ENCODE measurements around the gene CPN2.
A peak's percentile ranks its signal among the peaks of the same experiment; 100 is the strongest.

Gene CPN2

GRCh38 chr3:194346035-194346434 lies 5.1 kb downstream of the CPN2 start:
- Histone ChIP-seq H2AFZ (no peak overlapping the region), H3K4me1 (no peaks in the 10 kb centered on the region), H3K9me3 (ENCODE audit: control insufficient read depth, low read length) (no peaks in the 10 kb centered on the region), H3K4me2 (ENCODE audit: low read length) (no peak overlapping the region), H3K36me3 (ENCODE audit: control insufficient read depth, insufficient read depth, low read length) (no peaks in the 10 kb centered on the region), H3K9ac (no peak overlapping the region), H3K27ac (no peak overlapping the region), H3K27me3 (ENCODE audit: control insufficient read depth, insufficient read depth, low read length) (no peaks in the 10 kb centered on the region), H3K4me3 (ENCODE audit: low read depth, low read length) (no peak overlapping the region), H3K79me2 (no peaks in the 10 kb centered on the region)
- TF ChIP-seq CTCF (IDR thresholded peaks at IDR 0.05), result no peak

GRCh38 chr3:194344012-194344411 lies 7.1 kb downstream of the CPN2 start:
- H3K4me1 ChIP-seq, result no peaks in the 10 kb centered on the region
- no peak overlapping the region for H3K27ac ChIP-seq
- H3K27me3 ChIP-seq (ENCODE audit: control insufficient read depth, insufficient read depth, low read length), result no peaks in the 10 kb centered on the region
- no peaks in the 10 kb centered on the region for H3K36me3 ChIP-seq (ENCODE audit: control insufficient read depth, insufficient read depth, low read length)
- H3K9me3 ChIP-seq (ENCODE audit: control insufficient read depth, low read length), result no peaks in the 10 kb centered on the region
- H3K4me2 ChIP-seq (ENCODE audit: low read length), result no peak overlapping the region
- no peak overlapping the region for H3K9ac ChIP-seq
- no peak overlapping the region for H2AFZ ChIP-seq
- no peak overlapping the region for H3K4me3 ChIP-seq (ENCODE audit: low read depth, low read length)
- peak; percentile 97 for TF ChIP-seq CTCF (IDR thresholded peaks at IDR 0.05)
- no peaks in the 10 kb centered on the region for H3K79me2 ChIP-seq

GRCh38 chr3:194343561-194343893 lies 7.6 kb downstream of the CPN2 start:
- no peaks in the 10 kb centered on the region for H3K79me2 ChIP-seq
- H3K4me2 ChIP-seq (ENCODE audit: low read length), result no peak overlapping the region
- H3K36me3 ChIP-seq (ENCODE audit: control insufficient read depth, insufficient read depth, low read length), result no peaks in the 10 kb centered on the region
- no peak overlapping the region for H2AFZ ChIP-seq
- H3K4me1 ChIP-seq, result no peaks in the 10 kb centered on the region
- no peak overlapping the region for H3K27ac ChIP-seq
- H3K9ac ChIP-seq, result no peak overlapping the region
- H3K4me3 ChIP-seq (ENCODE audit: low read depth, low read length), result no peak overlapping the region
- H3K27me3 ChIP-seq (ENCODE audit: control insufficient read depth, insufficient read depth, low read length), result no peaks in the 10 kb centered on the region
- no peaks in the 10 kb centered on the region for H3K9me3 ChIP-seq (ENCODE audit: control insufficient read depth, low read length)
- TF ChIP-seq CTCF (IDR thresholded peaks at IDR 0.05), result no peak

GRCh38 chr3:194342861-194343560 lies 8.1 kb downstream of the CPN2 start:
- Histone ChIP-seq H3K9ac (no peak overlapping the region), H3K4me2 (ENCODE audit: low read length) (no peak overlapping the region), H2AFZ (no peak overlapping the region), H3K4me1 (no peaks in the 10 kb centered on the region), H3K9me3 (ENCODE audit: control insufficient read depth, low read length) (no peaks in the 10 kb centered on the region), H3K4me3 (ENCODE audit: low read depth, low read length) (no peak overlapping the region), H3K27me3 (ENCODE audit: control insufficient read depth, insufficient read depth, low read length) (no peaks in the 10 kb centered on the region), H3K27ac (no peak overlapping the region), H3K36me3 (ENCODE audit: control insufficient read depth, insufficient read depth, low read length) (no peaks in the 10 kb centered on the region), H3K79me2 (no peaks in the 10 kb centered on the region)
- no peak for TF ChIP-seq CTCF (IDR thresholded peaks at IDR 0.05)

GRCh38 chr3:194340757-194341400 lies 10.2 kb downstream of the CPN2 start:
- Histone ChIP-seq H3K36me3 (ENCODE audit: control insufficient read depth, insufficient read depth, low read length) (no peaks in the 10 kb centered on the region), H3K79me2 (no peaks in the 10 kb centered on the region), H3K4me3 (ENCODE audit: low read depth, low read length) (no peak overlapping the region), H3K4me1 (no peaks in the 10 kb centered on the region), H3K27ac (no peak overlapping the region), H2AFZ (no peak overlapping the region), H3K27me3 (ENCODE audit: control insufficient read depth, insufficient read depth, low read length) (no peaks in the 10 kb centered on the region), H3K9ac (no peak overlapping the region), H3K9me3 (ENCODE audit: control insufficient read depth, low read length) (no peaks in the 10 kb centered on the region), H3K4me2 (ENCODE audit: low read length) (no peak overlapping the region)
- no peak for TF ChIP-seq CTCF (IDR thresholded peaks at IDR 0.05)

Data from parathyroid adenoma (tissue), 2 donors.